ENCODE measurements around the gene TMEM132E. TPM values are rescaled to one million over a fixed set of nuclear protein-coding genes. Genes with fewer than 3 reads are reported as not detected.

TMEM132E gene
- total and polyA plus RNA-seq, 2 donors from 2014 or later, result 1.1 to 4.3 TPM

GRCh38 chr17:34673516-34673915 lies 94.1 kb downstream of the TMEM132E start:
- intact Hi-C loops (cut with DNase I), result no loop called here
- H3K4me3 ChIP-seq (ENCODE audit: low read length in 3 of 3), result no peak overlapping the region
- H3K27ac ChIP-seq (ENCODE audit: low read depth in 2 of 2, low read length in 2 of 2), result no peak overlapping the region
- no peaks in the 10 kb centered on the region for H3K9me3 ChIP-seq (ENCODE audit: control insufficient read depth in 2 of 3, insufficient read depth in 1 of 3, low read length in 3 of 3)
- no peak for TF ChIP-seq CTCF (IDR thresholded peaks at IDR 0.05; ENCODE audit: borderline replicate concordance, extremely low read depth, insufficient read depth)
- no peaks in the 10 kb centered on the region for H3K4me1 ChIP-seq (ENCODE audit: control insufficient read depth in 2 of 3, insufficient read depth in 2 of 3, low read depth in 1 of 3, low read length in 3 of 3)
- DNase-seq (no peak), FAIRE-seq (no peak)
- no peak overlapping the region for H3K9ac ChIP-seq (ENCODE audit: low read length in 3 of 3)
- no peaks in the 10 kb centered on the region for H3K27me3 ChIP-seq (ENCODE audit: control insufficient read depth, insufficient read depth, low read length)
- H3K36me3 ChIP-seq (ENCODE audit: control insufficient read depth in 2 of 3, insufficient read depth in 3 of 3, low read length in 3 of 3), result no peaks in the 10 kb centered on the region

- H3K36me3 ChIP-seq (ENCODE audit: control insufficient read depth in 2 of 3, insufficient read depth in 3 of 3, low read length in 3 of 3), result no peaks in the 10 kb centered on the region
- no peaks in the 10 kb centered on the region for H3K27me3 ChIP-seq (ENCODE audit: control insufficient read depth, insufficient read depth, low read length)
- FAIRE-seq (no peak), DNase-seq (peak in 2 of 5 donors; percentile 53 to 66)
- no peak for TF ChIP-seq CTCF (IDR thresholded peaks at IDR 0.05; ENCODE audit: borderline replicate concordance, extremely low read depth, insufficient read depth)
- no peak overlapping the region for H3K9ac ChIP-seq (ENCODE audit: low read length in 3 of 3)
- H3K27ac ChIP-seq (ENCODE audit: low read depth in 2 of 2, low read length in 2 of 2), result no peak overlapping the region
- intact Hi-C loops (cut with DNase I), result no loop called here
- no peak overlapping the region for H3K4me3 ChIP-seq (ENCODE audit: low read length in 3 of 3)
- no peaks in the 10 kb centered on the region for H3K9me3 ChIP-seq (ENCODE audit: control insufficient read depth in 2 of 3, insufficient read depth in 1 of 3, low read length in 3 of 3)
- H3K4me1 ChIP-seq (ENCODE audit: control insufficient read depth in 2 of 3, insufficient read depth in 2 of 3, low read depth in 1 of 3, low read length in 3 of 3), result no peaks in the 10 kb centered on the region
These were observed 94.9 kb downstream of the TMEM132E start for GRCh38 chr17:34673995-34674890.

- FAIRE-seq, result no peak
- H3K4me3 ChIP-seq (ENCODE audit: low read length in 3 of 3), result no peak overlapping the region
These were observed 95.8 kb downstream of the TMEM132E start for GRCh38 chr17:34675143-34675542.

More at GRCh38 chr17:34675143-34675542, 95.8 kb downstream of the TMEM132E start:
- no peaks in the 10 kb centered on the region for H3K4me1 ChIP-seq (ENCODE audit: control insufficient read depth in 2 of 3, insufficient read depth in 2 of 3, low read depth in 1 of 3, low read length in 3 of 3)
- intact Hi-C loops (cut with DNase I), result no loop called here
- H3K9me3 ChIP-seq (ENCODE audit: control insufficient read depth in 2 of 3, insufficient read depth in 1 of 3, low read length in 3 of 3), result no peaks in the 10 kb centered on the region
- no peaks in the 10 kb centered on the region for H3K36me3 ChIP-seq (ENCODE audit: control insufficient read depth in 2 of 3, insufficient read depth in 3 of 3, low read length in 3 of 3)
- no peak overlapping the region for H3K27ac ChIP-seq (ENCODE audit: low read depth in 2 of 2, low read length in 2 of 2)
- DNase-seq, result no peak
- no peak for TF ChIP-seq CTCF (IDR thresholded peaks at IDR 0.05; ENCODE audit: borderline replicate concordance, extremely low read depth, insufficient read depth)
- H3K27me3 ChIP-seq (ENCODE audit: control insufficient read depth, insufficient read depth, low read length), result no peaks in the 10 kb centered on the region
- H3K9ac ChIP-seq (ENCODE audit: low read length in 3 of 3), result no peak overlapping the region

All from kidney (tissue), 14 donors.